ENCODE results near the gene REEP6.

REEP6 gene

DNA sequence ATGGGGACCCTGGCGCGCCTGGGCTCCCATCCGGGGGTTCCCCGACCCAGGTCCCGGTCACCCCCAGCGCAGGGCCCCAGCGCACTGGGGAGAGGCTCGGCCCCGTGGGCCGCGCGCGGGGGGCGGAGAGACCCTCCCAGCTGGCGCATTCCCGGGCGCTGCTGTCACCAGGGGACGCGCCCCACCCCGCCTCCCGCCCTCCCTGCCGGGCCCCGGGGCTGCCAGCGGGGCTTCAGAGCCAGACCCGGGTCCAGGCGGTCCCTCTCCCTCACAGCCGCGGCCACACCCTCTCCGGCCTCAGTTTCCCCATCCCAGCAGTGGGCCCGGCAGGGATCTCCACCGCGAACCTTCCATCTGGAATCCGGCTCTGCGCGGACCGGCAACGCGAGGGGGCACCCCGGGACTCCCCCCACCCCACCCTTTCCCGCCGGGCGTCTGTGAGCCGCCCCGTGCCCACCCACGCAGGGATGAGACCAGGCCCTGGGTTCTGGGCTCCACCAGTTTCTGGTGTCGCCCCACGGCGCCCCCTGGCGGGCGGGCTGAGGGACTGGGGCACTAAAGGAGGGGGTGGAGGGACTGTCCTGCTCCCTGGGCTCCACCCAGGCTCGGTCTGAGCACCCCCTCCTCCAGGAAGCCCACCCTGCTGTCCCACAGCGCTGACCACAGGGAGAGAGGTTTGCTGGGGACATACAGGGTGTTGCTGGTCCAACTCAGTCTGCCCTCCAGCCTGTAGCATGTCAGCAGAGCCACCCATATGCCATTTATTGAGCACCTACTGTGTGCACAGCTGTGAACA is 22.7 kb downstream of the REEP6 start:
- H3K27me3 ChIP-seq (replicated peaks; ENCODE audit: insufficient read depth, low read length): peaks cover 68% of the 10 kb centered on the region
- DNase-seq: peak; percentile 64
- no peaks in the 10 kb centered on the region for H3F3A ChIP-seq (ENCODE audit: insufficient read depth, low read length)
- H3K4me2 ChIP-seq (ENCODE audit: low read depth, low read length): peak overlapping the region; percentile 99
- no peak overlapping the region for H3K27ac ChIP-seq (ENCODE audit: low read length)
- no peaks in the 10 kb centered on the region for H3K79me2 ChIP-seq (ENCODE audit: low read length)
- H3K9me3 ChIP-seq (replicated peaks; ENCODE audit: insufficient read depth, low read length): no peaks in the 10 kb centered on the region
- peak overlapping the region; percentile 90 for H2AFZ ChIP-seq (ENCODE audit: low read length)
- H3K4me3 ChIP-seq (ENCODE audit: low read length): peak overlapping the region; percentile 70
- peak overlapping the region; percentile 37; the same call in 1 of the 2 replicates for H3K9ac ChIP-seq (ENCODE audit: low read length)
- H3K4me1 ChIP-seq (ENCODE audit: low read length): peaks cover 2% of the 10 kb centered on the region; the same call in 1 of the 2 replicates
- no peaks in the 10 kb centered on the region for H3K9me2 ChIP-seq (replicated peaks; ENCODE audit: insufficient read depth, low read length)
- no peak for TF ChIP-seq EZH2phosphoT487 (IDR thresholded peaks at IDR 0.05; ENCODE audit: low read length)
- TF ChIP-seq, protein P1, sequence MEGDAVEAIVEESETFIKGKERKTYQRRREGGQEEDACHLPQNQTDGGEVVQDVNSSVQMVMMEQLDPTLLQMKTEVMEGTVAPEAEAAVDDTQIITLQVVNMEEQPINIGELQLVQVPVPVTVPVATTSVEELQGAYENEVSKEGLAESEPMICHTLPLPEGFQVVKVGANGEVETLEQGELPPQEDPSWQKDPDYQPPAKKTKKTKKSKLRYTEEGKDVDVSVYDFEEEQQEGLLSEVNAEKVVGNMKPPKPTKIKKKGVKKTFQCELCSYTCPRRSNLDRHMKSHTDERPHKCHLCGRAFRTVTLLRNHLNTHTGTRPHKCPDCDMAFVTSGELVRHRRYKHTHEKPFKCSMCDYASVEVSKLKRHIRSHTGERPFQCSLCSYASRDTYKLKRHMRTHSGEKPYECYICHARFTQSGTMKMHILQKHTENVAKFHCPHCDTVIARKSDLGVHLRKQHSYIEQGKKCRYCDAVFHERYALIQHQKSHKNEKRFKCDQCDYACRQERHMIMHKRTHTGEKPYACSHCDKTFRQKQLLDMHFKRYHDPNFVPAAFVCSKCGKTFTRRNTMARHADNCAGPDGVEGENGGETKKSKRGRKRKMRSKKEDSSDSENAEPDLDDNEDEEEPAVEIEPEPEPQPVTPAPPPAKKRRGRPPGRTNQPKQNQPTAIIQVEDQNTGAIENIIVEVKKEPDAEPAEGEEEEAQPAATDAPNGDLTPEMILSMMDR (IDR thresholded peaks at IDR 0.05; ENCODE audit: low read length): peak; percentile 87
- TF ChIP-seq EZH2 (optimal IDR thresholded peaks at IDR 0.05; ENCODE audit: low read depth, low read length): no peak
- no peaks in the 10 kb centered on the region for H4K20me1 ChIP-seq (ENCODE audit: insufficient read depth, low read length)
- H3K36me3 ChIP-seq (replicated peaks; ENCODE audit: insufficient read depth, low read length): no peaks in the 10 kb centered on the region

DNA sequence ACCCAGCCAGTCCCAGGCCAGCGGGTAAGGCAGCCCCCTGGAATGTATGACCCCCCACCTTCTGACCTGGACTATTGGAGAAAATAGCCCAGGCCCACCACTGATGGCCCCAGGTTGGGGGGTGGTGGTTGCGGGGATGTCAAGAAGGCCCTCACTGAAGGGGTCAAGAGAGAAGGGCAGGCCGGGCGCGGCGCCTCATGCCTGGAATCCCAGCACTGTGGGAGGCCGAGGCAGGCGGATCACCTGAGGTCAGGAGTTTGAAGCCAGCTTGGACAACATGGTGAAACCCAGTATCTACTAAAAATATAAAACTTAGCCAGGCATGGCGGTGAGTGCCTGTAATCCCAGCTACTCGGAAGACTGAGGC is 23.3 kb downstream of the REEP6 start:
- H3K9ac ChIP-seq (ENCODE audit: low read length): no peak overlapping the region
- no peaks in the 10 kb centered on the region for H3K9me2 ChIP-seq (replicated peaks; ENCODE audit: insufficient read depth, low read length)
- H3K27ac ChIP-seq (ENCODE audit: low read length): no peak overlapping the region
- no peaks in the 10 kb centered on the region for H3K36me3 ChIP-seq (replicated peaks; ENCODE audit: insufficient read depth, low read length)
- H3K79me2 ChIP-seq (ENCODE audit: low read length): no peaks in the 10 kb centered on the region
- H3K9me3 ChIP-seq (replicated peaks; ENCODE audit: insufficient read depth, low read length): no peaks in the 10 kb centered on the region
- H3K4me2 ChIP-seq (ENCODE audit: low read depth, low read length): no peak overlapping the region
- peaks cover 2% of the 10 kb centered on the region; the same call in 1 of the 2 replicates for H3K4me1 ChIP-seq (ENCODE audit: low read length)
- H2AFZ ChIP-seq (ENCODE audit: low read length): no peak overlapping the region
- TF ChIP-seq, protein P1 (IDR thresholded peaks at IDR 0.05; ENCODE audit: low read length): no peak
- TF ChIP-seq EZH2phosphoT487 (IDR thresholded peaks at IDR 0.05; ENCODE audit: low read length) (no peak), EZH2 (optimal IDR thresholded peaks at IDR 0.05; ENCODE audit: low read depth, low read length) (no peak)
- no peak for DNase-seq
- H3K27me3 ChIP-seq (replicated peaks; ENCODE audit: insufficient read depth, low read length): peaks cover 68% of the 10 kb centered on the region
- no peaks in the 10 kb centered on the region for H3F3A ChIP-seq (ENCODE audit: insufficient read depth, low read length)
- H4K20me1 ChIP-seq (ENCODE audit: insufficient read depth, low read length): no peaks in the 10 kb centered on the region
- H3K4me3 ChIP-seq (ENCODE audit: low read length): no peak overlapping the region

DNA sequence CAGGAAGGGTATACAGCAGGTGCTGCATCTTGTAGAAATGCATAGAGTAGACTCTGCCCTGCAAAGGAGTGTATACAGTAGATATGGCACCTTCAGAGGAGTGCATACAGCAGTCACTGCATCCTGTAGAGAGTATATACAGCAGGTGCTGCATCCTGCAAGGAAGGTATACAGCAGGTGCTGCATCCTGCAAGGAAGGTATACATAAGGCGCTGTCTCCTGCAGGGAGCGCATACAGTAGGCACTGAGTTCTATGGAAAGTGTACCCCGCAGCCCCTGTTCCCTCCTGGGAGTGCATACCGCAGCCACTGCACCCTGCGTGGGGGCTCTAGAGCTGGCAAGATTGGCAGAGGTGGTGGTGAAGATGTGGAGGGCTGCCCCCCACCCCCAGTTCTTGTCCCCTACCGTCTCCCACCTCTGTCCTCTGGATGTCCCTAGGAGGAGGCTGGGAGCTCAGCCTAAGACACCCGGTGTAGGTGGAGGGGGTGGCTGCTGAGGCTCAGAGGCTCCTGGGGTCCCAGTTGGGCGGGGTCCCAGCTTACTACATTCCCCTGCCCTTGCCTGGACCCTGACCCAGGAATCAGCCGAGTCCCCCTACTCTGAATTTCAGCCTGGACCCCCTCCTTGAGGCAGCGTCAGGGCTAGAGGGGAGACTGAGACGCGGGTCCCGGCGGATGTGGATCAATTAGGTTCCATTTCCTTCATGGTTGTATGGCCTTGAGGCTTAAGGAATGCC is 24.2 kb downstream of the REEP6 start:
- Histone ChIP-seq H3K4me1 (ENCODE audit: low read length) (peaks cover 5% of the 10 kb centered on the region; the same call in 1 of the 2 replicates), H3K9me3 (replicated peaks; ENCODE audit: insufficient read depth, low read length) (no peaks in the 10 kb centered on the region), H3K4me2 (ENCODE audit: low read depth, low read length) (no peak overlapping the region), H3K4me3 (ENCODE audit: low read length) (no peak overlapping the region), H3K27ac (ENCODE audit: low read length) (no peak overlapping the region), H3K9me2 (replicated peaks; ENCODE audit: insufficient read depth, low read length) (no peaks in the 10 kb centered on the region), H3K27me3 (replicated peaks; ENCODE audit: insufficient read depth, low read length) (peaks cover 65% of the 10 kb centered on the region), H3K36me3 (replicated peaks; ENCODE audit: insufficient read depth, low read length) (no peaks in the 10 kb centered on the region), H4K20me1 (ENCODE audit: insufficient read depth, low read length) (no peaks in the 10 kb centered on the region), H3F3A (ENCODE audit: insufficient read depth, low read length) (no peaks in the 10 kb centered on the region), H2AFZ (ENCODE audit: low read length) (no peak overlapping the region), H3K9ac (ENCODE audit: low read length) (no peak overlapping the region), H3K79me2 (ENCODE audit: low read length) (no peaks in the 10 kb centered on the region)
- no peak for DNase-seq
- TF ChIP-seq, protein P1 (IDR thresholded peaks at IDR 0.05; ENCODE audit: low read length): no peak
- no peak for TF ChIP-seq EZH2phosphoT487 (IDR thresholded peaks at IDR 0.05; ENCODE audit: low read length)
- no peak for TF ChIP-seq EZH2 (optimal IDR thresholded peaks at IDR 0.05; ENCODE audit: low read depth, low read length)

Measured in MM.1S (cell line).